ENCODE data around the gene RAPGEF2. TPM values are rescaled to one million over a fixed set of nuclear protein-coding genes. Genes with fewer than 3 reads are reported as not detected.

RAPGEF2 gene
- polyA plus RNA-seq, 1 donor from 2014 or later = 0.44 TPM

GRCh38 chr4:159201168-159201567 is 98.3 kb downstream of the RAPGEF2 start:
- no peaks in the 10 kb centered on the region for H3K9me3 Mint-ChIP-seq
- H3K27ac Mint-ChIP-seq = no peak overlapping the region
- no peaks in the 10 kb centered on the region for H3K27me3 Mint-ChIP-seq
- H3K4me3 Mint-ChIP-seq = no peak overlapping the region
- H3K36me3 Mint-ChIP-seq = no peaks in the 10 kb centered on the region
- H3K4me1 Mint-ChIP-seq = peaks cover 20 to 25% (median 21%) of the 10 kb centered on the region in 3 donors

GRCh38 chr4:159204566-159204965 is 101.7 kb downstream of the RAPGEF2 start:
- H3K27ac Mint-ChIP-seq = no peak overlapping the region
- H3K4me3 Mint-ChIP-seq = no peak overlapping the region
- H3K27me3 Mint-ChIP-seq = peaks cover 2% of the 10 kb centered on the region
- H3K36me3 Mint-ChIP-seq = peaks cover 3% of the 10 kb centered on the region
- no peaks in the 10 kb centered on the region for H3K9me3 Mint-ChIP-seq
- peaks cover 24 to 30% (median 26%) of the 10 kb centered on the region in 3 donors for H3K4me1 Mint-ChIP-seq

- Mint-ChIP-seq H3K27ac (no peak overlapping the region), H3K4me3 (peak overlapping the region in 3 of 4 donors; percentile 14 to 81 (median 68)), H3K4me1 (peaks cover 22 to 29% (median 26%) of the 10 kb centered on the region in 3 donors), H3K27me3 (peaks cover 2% of the 10 kb centered on the region), H3K9me3 (no peaks in the 10 kb centered on the region), H3K36me3 (peaks cover 3% of the 10 kb centered on the region)
Measured at GRCh38 chr4:159205466-159205865, 102.6 kb downstream of the RAPGEF2 start.

- Mint-ChIP-seq H3K4me1 (peaks cover 22 to 29% (median 26%) of the 10 kb centered on the region in 3 donors), H3K27me3 (peaks cover 2% of the 10 kb centered on the region), H3K9me3 (no peaks in the 10 kb centered on the region), H3K27ac (no peak overlapping the region), H3K4me3 (peak overlapping the region in 3 of 4 donors; percentile 53 to 68 (median 65)), H3K36me3 (peaks cover 3% of the 10 kb centered on the region)
Measured at GRCh38 chr4:159206427-159206871, 103.6 kb downstream of the RAPGEF2 start.

- Mint-ChIP-seq H3K27ac (no peak overlapping the region), H3K4me1 (peaks cover 22 to 24% (median 22%) of the 10 kb centered on the region in 3 donors), H3K27me3 (peaks cover 2% of the 10 kb centered on the region), H3K9me3 (no peaks in the 10 kb centered on the region), H3K36me3 (peaks cover 3% of the 10 kb centered on the region), H3K4me3 (no peak overlapping the region)
Measured at GRCh38 chr4:159209249-159209648, 106.4 kb downstream of the RAPGEF2 start.

GRCh38 chr4:159210975-159211374 is 108.1 kb downstream of the RAPGEF2 start:
- H3K36me3 Mint-ChIP-seq = peaks cover 3% of the 10 kb centered on the region
- H3K27me3 Mint-ChIP-seq = peaks cover 2% of the 10 kb centered on the region
- H3K9me3 Mint-ChIP-seq = no peaks in the 10 kb centered on the region
- H3K4me3 Mint-ChIP-seq = no peak overlapping the region
- H3K27ac Mint-ChIP-seq = no peak overlapping the region
- H3K4me1 Mint-ChIP-seq = peaks cover 14 to 15% (median 14%) of the 10 kb centered on the region in 3 donors

GRCh38 chr4:159212675-159213293 is 109.9 kb downstream of the RAPGEF2 start:
- Mint-ChIP-seq H3K9me3 (no peaks in the 10 kb centered on the region), H3K36me3 (peaks cover 3% of the 10 kb centered on the region), H3K27me3 (no peaks in the 10 kb centered on the region), H3K4me3 (no peak overlapping the region), H3K27ac (no peak overlapping the region), H3K4me1 (peaks cover 0 to 8% (median 4%) of the 10 kb centered on the region in 3 donors)

GRCh38 chr4:159216834-159217233 is 114.0 kb downstream of the RAPGEF2 start:
- H3K36me3 Mint-ChIP-seq = peaks cover 2% of the 10 kb centered on the region
- no peak overlapping the region for H3K4me3 Mint-ChIP-seq
- H3K27ac Mint-ChIP-seq = no peak overlapping the region

GRCh38 chr4:159219862-159220261 is 117.0 kb downstream of the RAPGEF2 start:
- Mint-ChIP-seq H3K4me3 (no peak overlapping the region), H3K27ac (no peak overlapping the region)

More at GRCh38 chr4:159216834-159217233, 114.0 kb downstream of the RAPGEF2 start:
- Mint-ChIP-seq H3K9me3 (no peaks in the 10 kb centered on the region), H3K27me3 (no peaks in the 10 kb centered on the region), H3K4me1 (peaks cover 0 to 12% (median 2%) of the 10 kb centered on the region in 3 donors)

GRCh38 chr4:159220353-159220752 is 117.5 kb downstream of the RAPGEF2 start:
- Mint-ChIP-seq H3K27ac (no peak overlapping the region), H3K4me3 (no peak overlapping the region), H3K27me3 (no peaks in the 10 kb centered on the region), H3K4me1 (peaks cover 2 to 10% (median 8%) of the 10 kb centered on the region in 3 donors), H3K36me3 (peaks cover 4% of the 10 kb centered on the region), H3K9me3 (no peaks in the 10 kb centered on the region)

More at GRCh38 chr4:159219862-159220261, 117.0 kb downstream of the RAPGEF2 start:
- Mint-ChIP-seq H3K36me3 (peaks cover 4% of the 10 kb centered on the region), H3K27me3 (no peaks in the 10 kb centered on the region), H3K4me1 (peaks cover 0 to 8% (median 4%) of the 10 kb centered on the region in 3 donors), H3K9me3 (no peaks in the 10 kb centered on the region)

GRCh38 chr4:159221280-159221679 is 118.4 kb downstream of the RAPGEF2 start:
- Mint-ChIP-seq H3K36me3 (peaks cover 4% of the 10 kb centered on the region), H3K27me3 (no peaks in the 10 kb centered on the region), H3K4me3 (no peak overlapping the region), H3K4me1 (peaks cover 4 to 13% (median 10%) of the 10 kb centered on the region in 3 donors), H3K27ac (no peak overlapping the region), H3K9me3 (no peaks in the 10 kb centered on the region)

GRCh38 chr4:159222043-159222552 is 119.2 kb downstream of the RAPGEF2 start:
- Mint-ChIP-seq H3K27ac (no peak overlapping the region), H3K9me3 (no peaks in the 10 kb centered on the region), H3K36me3 (peaks cover 4% of the 10 kb centered on the region), H3K4me3 (no peak overlapping the region), H3K4me1 (peaks cover 4 to 13% (median 10%) of the 10 kb centered on the region in 3 donors), H3K27me3 (no peaks in the 10 kb centered on the region)

GRCh38 chr4:159224408-159224807 is 121.5 kb downstream of the RAPGEF2 start:
- Mint-ChIP-seq H3K4me1 (peaks cover 4 to 13% (median 10%) of the 10 kb centered on the region in 3 donors), H3K4me3 (no peak overlapping the region), H3K9me3 (no peaks in the 10 kb centered on the region), H3K27ac (peak overlapping the region in 1 of 3 donors; percentile 25), H3K36me3 (peaks cover 2% of the 10 kb centered on the region), H3K27me3 (no peaks in the 10 kb centered on the region)

- peaks cover 2% of the 10 kb centered on the region for H3K36me3 Mint-ChIP-seq
- H3K9me3 Mint-ChIP-seq = peaks cover 0 to 2% (median 0%) of the 10 kb centered on the region in 3 donors
- no peaks in the 10 kb centered on the region for H3K27me3 Mint-ChIP-seq
- H3K27ac Mint-ChIP-seq = no peak overlapping the region
- H3K4me1 Mint-ChIP-seq = peaks cover 5 to 13% (median 7%) of the 10 kb centered on the region in 3 donors
- no peak overlapping the region for H3K4me3 Mint-ChIP-seq
Measured at GRCh38 chr4:159227378-159227777, 124.5 kb downstream of the RAPGEF2 start.

GRCh38 chr4:159227984-159228383 is 125.1 kb downstream of the RAPGEF2 start:
- Mint-ChIP-seq H3K4me3 (no peak overlapping the region), H3K27me3 (no peaks in the 10 kb centered on the region), H3K4me1 (peaks cover 9 to 16% (median 10%) of the 10 kb centered on the region in 3 donors), H3K36me3 (peaks cover 2% of the 10 kb centered on the region), H3K27ac (no peak overlapping the region), H3K9me3 (peaks cover 0 to 2% (median 0%) of the 10 kb centered on the region in 3 donors)

All from IgD-negative memory B cell (primary cell).